Bone marrow (tissue), 2 donors: ENCODE results near the gene TARBP1.
A peak's percentile ranks its signal among the peaks of the same experiment; 100 is the strongest.
"Not testable (repeated sequence)": the region's sequence is repeated elsewhere in the genome, so short reads cannot be mapped to it uniquely, and the experiment has no call there.

Experiments used
- DNase-seq, 2 donors: peaks; one replicate each; lab custom pipeline; 2025; lab: John Stamatoyannopoulos, UW

The TARBP1 gene

DNA sequence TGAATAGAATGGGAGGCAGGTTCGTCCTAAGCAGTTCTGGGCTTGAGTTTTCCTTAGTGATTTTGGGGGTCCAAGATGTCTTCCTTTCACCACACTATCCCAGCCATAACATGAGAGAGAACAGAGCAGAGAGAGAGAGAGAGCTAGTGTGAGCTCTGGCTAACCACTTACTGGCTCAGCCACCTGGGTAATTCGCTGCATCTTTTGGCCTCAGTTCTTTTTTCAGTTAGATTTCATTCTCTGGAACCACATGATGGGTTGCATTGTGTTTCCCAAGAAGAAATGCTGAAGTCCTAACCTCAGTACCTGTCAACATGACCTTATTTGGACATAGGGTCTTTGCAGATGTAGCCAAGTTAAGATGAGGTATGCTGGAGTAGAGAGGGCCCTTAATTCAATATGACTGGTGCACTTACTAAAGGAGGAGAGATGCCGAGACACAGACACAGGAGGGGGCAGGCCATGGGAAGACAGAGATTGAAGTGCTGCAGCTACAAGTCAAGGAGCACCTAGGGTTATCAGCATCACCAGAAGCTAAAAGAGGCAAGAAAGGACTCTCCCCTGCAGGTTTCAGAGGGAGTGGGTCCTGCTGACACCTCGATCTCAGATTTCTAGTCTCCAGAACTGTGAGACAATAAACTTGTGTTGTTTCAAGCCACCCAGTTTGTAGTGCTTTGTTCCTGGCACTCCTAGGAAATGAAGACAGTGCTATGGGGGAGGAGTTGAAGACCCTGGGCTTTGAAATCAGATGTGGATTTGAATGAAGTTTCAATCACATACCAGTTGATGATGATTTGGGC, 26.2 kb upstream of the TARBP1 start:
- no peak for DNase-seq

DNA sequence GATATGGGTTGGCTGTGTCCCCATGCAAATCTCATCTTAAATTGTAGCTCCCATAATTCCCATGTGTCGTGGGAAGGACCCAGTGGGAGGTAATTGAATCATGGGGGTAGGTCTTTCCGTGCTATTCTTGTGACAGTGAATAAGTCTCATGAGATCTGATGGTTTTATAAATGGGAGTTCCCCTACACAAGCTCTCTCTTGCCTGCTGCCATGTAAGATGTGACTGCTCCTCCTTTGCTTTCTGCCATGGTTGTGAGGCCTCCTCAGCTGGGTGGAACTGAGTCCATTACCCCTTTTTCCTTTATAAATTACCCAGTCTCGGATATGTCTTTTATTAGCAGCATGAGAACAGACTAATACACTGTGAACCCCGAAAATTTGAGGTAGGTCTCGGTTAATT, 25.3 kb upstream of the TARBP1 start:
- not testable (repeated sequence) for DNase-seq

DNA sequence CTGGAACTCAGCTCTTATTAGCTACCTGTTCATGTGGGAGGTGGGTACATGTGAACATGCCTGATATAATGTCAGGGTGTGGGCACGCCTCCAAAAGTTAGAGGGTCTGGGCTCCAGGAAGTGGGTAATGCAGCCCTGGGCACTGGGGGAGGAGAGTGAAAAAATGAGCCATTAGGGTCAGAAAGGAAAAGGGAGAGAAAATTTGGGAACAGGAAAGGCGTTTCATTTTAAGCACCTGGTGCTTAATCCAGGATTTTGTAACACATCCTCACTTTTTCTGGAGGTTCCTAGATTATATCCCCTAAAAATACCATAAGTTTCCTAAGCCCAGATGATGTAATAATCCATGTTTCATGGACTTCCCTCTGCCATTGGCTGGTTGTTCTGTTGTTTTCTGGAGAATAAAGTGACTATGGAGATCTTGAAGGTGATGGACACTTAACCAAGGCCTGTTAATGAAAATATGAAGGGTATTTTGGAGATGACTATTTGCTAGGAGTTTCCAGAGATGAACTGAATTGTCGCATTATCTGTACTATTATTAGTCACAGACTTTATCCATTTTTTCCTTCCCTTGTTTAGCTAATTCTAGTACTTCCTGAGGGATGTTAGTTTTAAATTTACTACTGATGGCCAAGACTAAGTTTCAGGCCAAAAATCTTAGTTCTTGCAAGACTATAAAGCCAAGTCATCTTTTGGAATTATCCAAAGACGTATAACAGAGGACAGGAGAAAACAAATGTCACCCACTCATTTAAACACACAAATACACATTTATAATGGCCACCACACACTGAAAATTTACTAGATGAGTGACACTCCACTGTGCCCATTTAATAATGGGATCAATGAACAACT, 24.4 kb upstream of the TARBP1 start:
- DNase-seq, result no peak

- DNase-seq, result no peak
Measured at GRCh38 chr1:234502785-234503184, 23.8 kb upstream of the TARBP1 start.

DNA sequence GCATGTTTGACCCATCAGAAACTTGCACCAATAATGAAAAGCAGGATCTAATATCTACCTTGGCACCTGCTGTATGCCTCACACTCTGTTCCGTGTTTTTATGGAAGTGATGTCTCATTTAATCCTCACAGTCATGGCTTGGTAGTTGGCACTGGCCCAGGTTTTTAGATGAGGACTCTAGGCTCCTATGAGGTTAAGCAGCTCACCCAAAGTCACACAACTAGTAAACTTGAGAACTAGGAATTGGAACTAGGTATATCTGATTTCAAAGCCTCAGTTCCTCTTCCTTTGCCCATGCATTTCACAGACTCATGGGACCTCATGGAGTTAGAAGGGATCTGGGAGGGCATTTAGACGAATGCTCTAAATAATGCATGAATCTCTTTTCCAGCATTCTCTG, 21.3 kb upstream of the TARBP1 start:
- no peak for DNase-seq

GRCh38 chr1:234499943-234500245, 20.9 kb upstream of the TARBP1 start:
- DNase-seq, result no peak

GRCh38 chr1:234499119-234499942, 20.4 kb upstream of the TARBP1 start:
- peak; percentile 63 to 72 for DNase-seq

DNA sequence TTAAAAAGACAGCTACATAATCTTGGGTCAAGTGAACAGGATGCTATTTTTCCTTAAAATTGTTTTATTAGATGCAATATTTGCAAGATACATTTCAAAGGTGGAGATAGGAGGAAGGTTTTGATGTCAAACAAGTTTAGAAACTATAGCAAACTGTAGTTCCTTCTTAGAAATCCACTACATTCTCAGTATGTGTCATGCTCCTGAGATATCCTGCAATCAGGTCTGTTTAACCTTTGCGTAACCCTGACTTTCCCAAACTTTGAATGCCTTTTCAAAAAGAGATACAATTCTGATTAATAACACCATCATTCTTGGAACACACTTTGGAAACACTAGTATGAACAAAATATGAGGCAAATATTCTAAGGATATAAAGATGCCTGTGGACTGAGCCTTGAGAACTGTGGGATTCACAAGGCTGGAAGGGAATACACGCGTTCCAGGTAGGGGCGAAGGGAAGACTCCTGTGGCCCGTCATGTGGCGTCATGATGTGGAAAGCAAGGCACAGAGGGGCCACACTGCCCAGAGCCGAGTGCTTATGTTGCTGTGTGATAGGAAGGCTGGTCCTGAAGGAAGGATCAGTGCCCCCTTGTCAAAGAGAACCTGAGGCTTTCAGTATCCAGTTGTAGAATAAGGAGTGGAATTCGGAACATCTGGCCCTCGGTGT, 19.6 kb upstream of the TARBP1 start:
- DNase-seq, result no peak

DNA sequence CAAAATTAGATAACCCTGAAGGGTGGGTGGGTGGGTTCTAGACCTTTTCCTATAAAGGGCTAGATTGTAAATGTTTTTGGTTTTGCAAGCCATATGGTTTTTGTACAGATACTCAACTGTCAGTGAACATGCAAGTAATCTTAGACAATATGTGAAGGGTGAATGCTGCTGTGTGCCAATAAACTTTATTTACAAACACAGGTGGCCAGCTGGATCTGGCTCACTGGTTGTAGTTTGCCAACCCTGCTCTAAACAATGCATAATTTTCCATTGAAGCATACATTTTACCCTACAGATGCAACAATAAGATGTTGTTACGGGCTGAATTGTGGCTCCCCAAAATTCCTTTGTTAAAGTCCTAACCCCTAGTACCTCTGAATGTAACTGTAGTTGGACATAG, 18.6 kb upstream of the TARBP1 start:
- no peak for DNase-seq

DNA sequence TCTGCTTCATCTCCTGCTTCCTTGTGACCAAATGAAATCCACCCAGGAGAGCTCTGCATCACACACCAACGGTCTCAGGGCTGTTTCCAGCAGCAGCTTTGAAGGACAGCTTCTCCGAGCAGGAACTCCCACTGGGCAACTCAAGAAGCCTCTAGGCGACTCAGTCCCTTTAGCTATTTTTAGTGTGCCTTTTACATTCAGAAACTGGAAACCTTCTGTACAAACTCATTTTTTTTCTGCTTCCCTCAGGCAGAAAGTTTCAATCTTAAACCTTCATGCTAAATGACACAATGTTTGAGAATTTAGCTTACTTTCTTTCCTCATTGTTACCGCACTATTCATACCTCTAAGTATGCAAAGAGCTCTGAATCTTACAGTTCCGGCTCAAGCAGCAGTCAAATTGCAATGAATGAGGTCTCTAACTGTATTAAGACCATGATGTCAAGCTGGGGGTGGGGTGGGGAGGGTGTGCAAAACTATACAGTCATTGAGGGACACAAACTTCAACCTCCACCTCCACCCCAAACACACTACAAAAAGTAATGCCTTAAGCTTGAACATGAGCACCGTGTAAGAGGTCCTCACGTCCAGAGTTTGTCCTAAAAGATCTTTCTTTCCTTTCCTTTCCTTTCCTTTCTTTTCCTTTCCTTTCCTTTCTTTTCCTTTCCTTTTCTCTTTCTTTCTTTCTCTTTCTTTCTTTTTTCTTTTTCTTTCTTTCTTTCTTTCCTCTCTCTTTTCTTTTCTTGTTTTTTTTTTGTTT, 16.4 kb upstream of the TARBP1 start:
- no peak for DNase-seq

- DNase-seq, result no peak
Measured at GRCh38 chr1:234494049-234494448, 15.1 kb upstream of the TARBP1 start.

GRCh38 chr1:234490793-234491479, 12.0 kb upstream of the TARBP1 start:
- DNase-seq, result no peak

- no peak for DNase-seq
Measured at GRCh38 chr1:234489698-234490077, 10.7 kb upstream of the TARBP1 start.

DNA sequence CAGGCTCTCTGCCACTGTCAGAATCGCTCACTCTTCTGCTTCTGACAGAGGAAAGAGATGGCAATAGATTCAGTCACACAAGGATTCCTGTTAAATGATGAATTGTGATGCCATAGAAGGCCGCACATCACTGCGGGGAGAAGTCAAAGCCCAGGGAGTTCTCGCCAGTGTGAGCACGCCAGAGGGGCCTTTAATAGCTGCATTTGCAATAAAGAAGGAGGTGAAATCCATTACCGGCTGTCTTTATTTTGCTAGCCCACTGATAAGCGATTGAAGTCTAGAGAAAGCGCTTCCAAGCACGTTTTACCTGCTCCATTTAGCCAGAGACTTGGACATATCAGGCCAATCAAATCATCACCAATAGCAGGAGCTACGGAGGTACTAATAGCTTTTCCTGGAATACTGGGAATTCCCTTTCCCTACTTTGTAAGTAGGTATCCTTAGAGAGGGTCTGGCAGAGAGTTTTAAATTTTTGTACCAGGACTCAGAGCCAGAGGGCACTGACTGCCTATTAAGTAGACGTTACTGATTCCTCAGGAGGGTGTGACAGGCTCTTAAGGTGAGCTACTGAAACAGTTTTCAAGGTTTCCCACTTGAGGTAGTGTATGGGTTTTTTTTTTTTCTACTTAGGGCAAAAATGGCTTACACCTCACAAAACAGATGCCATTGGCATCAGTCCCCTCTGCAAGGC, 10.2 kb upstream of the TARBP1 start:
- DNase-seq, result no peak

GRCh38 chr1:234488054-234489006, 9.4 kb upstream of the TARBP1 start:
- no peak for DNase-seq

DNA sequence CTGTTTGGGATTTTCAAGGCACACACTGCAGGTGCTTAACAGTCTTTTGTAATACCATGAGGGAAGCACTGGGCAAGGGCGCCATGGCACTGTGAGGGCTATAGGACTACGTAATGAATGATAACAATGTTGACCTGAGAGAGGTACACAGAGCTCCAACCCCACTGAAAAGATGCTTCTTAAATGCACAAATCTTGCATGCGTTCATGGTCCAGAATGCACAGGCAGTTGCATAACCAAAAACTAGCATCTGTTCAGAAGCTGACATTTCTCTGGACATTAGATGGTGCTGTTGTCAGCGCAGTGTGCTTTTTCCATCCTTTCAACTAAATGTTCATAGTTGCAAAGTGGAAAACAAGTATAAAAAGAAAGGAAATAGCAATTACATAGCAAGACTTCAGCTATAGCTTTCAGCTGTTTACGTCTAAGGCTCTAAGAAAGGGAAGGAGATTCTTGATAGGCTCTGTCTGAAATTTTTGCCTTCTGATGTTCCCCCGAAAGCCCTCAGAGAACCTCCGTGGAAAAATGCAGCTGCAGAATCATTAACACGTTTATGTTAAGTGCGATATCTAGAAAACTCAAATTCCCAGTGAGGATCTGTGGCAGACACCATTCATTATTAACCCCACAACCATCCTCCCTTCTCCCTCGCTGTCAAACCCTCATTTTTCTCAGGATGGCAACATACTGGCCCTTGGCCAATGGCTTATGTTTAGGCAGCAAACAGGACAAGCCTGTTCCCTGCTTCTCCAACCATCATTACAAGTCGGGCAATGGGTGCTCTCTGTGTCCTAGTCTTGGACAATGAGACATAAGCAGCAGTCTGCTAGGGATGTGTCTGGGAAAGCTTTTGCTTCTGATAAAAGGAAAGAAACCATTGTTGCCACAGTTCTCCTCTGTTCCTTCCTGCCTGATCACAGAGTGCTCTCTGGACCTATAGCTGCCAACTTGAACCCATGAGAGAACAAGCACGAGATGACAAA, 8.2 kb upstream of the TARBP1 start:
- DNase-seq, result peak in 1 of 2 donors; percentile 68

DNA sequence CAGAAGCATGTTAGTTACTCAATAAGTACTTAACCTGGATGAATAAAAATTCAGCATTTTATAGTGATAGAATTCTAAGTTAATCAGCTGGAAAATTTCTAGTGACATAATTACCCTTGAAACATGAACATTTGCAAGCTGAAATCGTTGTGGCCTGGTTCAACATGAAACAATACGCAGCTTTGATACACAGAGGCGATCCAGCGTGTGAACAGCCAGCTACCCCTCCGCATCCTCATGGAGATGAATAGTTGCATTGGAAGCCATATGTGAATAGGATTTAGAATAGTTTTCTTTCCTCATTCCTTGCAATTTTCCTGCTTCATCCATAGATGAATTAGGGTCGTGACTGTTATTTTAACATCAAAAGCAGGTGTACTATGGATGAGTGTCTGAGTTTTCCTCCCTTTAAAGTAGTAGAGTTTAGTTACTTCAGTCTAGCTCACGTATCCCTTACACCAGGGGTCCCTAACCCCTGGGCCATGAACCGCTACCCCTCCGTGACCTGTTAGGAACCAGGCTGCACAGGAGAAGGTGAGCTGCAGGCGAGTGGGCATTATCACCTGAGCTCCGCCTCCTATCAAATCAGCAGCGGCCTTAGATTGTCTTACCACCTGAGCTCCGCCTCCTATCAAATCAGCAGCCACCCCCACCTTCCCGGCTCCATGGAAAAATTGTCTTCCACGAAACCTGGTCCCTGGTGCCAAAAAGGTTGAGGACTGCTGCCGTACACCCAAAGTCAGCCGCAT, 6.2 kb upstream of the TARBP1 start:
- no peak for DNase-seq
